GM19043 (cell line): ENCODE measurements around the gene TAF6.

Experiments used
- ATAC-seq: cut with Tn5 transposase; IDR thresholded peaks from one replicate; pipeline ENCODE4 v1.9.1; 2021; ENCODE audit warnings: low read depth; ENCODE audit not compliant: unreplicated experiment

TAF6 gene

GRCh38 chr7:100098913-100099312, 20.2 kb downstream of the TAF6 start:
- no peak for ATAC-seq

GRCh38 chr7:100095704-100096103, 23.5 kb downstream of the TAF6 start:
- no peak for ATAC-seq

DNA sequence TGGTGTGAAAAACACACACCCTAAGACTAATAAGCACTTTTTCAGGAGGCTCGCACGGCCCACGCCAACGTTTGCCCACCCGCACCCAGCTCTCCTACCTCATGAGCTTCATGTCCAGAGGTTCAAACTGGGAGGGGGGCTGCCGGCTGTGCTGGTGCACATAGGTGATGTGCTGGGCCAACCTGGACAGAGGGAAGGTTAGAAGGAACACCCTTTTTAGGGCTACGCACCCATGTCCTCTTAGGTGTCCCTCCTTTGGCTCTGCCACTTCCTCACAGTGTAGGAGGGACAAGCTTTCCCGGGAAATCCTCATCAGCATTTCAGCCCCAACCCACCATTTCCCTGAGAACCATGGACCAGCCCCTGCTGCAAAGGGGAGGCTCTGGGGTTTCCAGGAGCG, 23.9 kb downstream of the TAF6 start:
- ATAC-seq, result no peak

DNA sequence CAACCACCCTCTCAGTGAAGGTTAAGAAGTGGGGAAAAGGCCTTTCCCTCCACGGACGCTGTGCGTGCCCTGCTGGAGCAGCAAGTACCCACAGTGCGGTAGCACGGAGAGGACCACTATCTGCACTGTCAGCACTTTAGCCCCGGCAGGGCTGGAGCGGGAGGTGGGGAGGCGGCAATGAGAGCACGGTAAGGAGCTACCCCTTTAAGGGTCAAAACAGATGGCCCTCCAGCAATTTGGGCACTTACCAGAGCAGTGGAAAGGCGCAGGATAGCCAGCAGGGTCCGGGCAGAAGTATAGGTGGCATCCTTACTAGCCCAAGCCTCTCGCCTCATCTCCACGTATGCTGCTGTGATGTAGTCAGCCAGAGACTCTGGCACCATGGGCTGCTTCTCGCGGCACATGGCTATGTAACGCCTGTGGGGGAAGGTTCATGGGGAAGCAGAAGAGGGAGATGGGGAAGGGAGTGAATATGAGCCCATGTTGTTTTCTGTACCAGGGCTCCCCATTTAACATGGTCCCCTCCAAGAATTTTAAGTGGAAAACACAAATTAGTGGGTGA, 25.2 kb downstream of the TAF6 start:
- no peak for ATAC-seq

- ATAC-seq, result no peak
Measured at GRCh38 chr7:100093498-100093897, 25.7 kb downstream of the TAF6 start.

- no peak for ATAC-seq
Measured at GRCh38 chr7:100093054-100093453, 26.1 kb downstream of the TAF6 start.

GRCh38 chr7:100091411-100092181, 27.6 kb downstream of the TAF6 start:
- ATAC-seq, result no peak

DNA sequence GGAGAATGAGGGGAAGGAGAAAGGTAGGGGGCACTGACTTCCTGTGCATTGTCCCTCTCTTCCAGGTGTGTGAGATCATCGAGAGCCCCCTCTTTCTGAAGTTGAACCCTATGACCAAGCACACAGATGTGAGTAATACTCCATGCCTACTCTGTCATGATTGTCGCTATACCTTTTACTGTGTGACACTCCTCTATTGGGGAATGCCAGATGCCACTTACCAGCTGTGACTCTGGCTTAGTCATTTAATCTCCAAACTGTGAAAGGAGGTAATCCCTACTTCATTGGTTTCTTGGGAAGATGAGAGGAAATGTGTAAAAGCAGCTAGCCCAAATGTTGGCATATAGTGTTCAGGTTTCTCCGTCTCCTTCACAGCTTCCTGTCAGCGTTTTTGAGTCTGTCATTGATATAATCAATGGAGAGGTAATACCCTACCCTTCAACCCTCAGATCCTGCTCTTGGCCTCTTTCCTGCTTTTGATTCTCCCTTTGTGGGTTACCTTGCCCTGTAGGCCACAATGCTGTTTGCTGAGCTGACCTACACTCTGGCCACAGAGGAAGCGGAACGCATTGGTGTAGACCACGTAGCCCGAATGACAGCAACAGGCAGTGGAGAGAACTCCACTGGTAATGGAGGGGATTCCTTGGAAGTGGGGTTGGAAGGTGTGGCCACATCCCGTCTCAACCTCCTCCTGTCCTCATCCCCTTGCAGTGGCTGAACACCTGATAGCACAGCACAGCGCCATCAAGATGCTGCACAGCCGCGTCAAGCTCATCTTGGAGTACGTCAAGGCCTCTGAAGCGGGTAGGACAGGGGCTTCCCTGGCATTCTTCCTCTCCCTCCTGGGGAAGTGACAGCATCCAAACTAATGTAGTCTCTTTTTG, 28.4 kb downstream of the TAF6 start:
- ATAC-seq, result no peak

- no peak for ATAC-seq
Measured at GRCh38 chr7:100089458-100090196, 29.5 kb downstream of the TAF6 start.

- no peak for ATAC-seq
Measured at GRCh38 chr7:100088621-100089457, 30.3 kb downstream of the TAF6 start, which contains the start of gene COPS6. Gene COPS6 (plus strand): TSS chr7:100088969. CDS start chr7:100088991, 22 bp downstream.

GRCh38 chr7:100088095-100088620, 31.0 kb downstream of the TAF6 start:
- ATAC-seq, result no peak

- no peak for ATAC-seq
Measured at GRCh38 chr7:100087055-100087750, 32.0 kb downstream of the TAF6 start.

GRCh38 chr7:100085515-100085914, 33.6 kb downstream of the TAF6 start:
- ATAC-seq, result no peak

DNA sequence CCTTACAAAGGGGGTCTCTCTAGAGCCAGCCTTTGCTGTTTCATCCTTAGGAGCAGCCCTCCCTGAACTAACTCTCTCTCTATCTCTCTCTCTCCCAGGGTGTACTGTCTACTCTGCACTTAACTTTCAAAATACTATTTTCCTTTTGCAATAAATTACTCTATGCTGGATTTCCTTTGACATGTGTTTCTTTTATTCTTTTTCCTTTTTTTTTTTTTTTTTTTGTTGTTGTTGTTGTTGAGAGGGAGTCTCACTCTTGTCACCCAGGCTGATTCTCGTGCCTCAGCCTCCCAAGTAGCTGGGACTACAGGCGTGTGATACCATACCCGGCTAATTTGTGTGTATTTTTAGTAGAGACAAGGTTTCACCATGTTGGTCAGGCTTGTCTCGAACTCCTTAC, 36.2 kb downstream of the TAF6 start:
- ATAC-seq, result no peak

GRCh38 chr7:100081535-100082102, 37.5 kb downstream of the TAF6 start, which contains the start of gene ZNF3:
Gene ZNF3 (minus strand): TSS chr7:100081723. CDS start chr7:100077357, 4,366 bp downstream.
- peak; percentile 71 for ATAC-seq

- peak; percentile 3 for ATAC-seq
Measured at GRCh38 chr7:100080907-100081534, 38.1 kb downstream of the TAF6 start.

- no peak for ATAC-seq
Measured at GRCh38 chr7:100079024-100079560, 40.1 kb downstream of the TAF6 start.

DNA sequence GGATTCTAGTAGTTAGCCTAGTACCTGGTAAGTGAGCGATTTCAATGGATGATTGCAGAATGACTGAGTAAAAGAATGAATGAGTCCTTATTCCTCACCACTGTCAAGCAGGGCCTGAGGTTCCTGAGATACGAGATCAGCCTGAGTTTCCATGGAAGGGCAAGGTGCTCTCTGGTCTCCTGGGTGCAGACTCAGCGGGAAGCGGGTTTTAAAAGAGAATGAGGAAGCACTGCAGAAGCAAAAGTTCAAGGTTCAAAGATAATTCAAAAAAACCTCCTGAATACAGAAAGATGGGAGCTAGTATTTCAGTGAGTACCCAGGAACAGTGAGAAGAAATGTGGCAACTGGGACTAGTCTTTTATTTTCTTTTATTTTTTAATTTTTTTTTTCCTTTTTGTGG, 42.0 kb downstream of the TAF6 start:
- no peak for ATAC-seq
